IPS DF 19.7 (cell line): ENCODE results near the gene EEF2KMT.
"Not testable (repeated sequence)": the region's sequence is repeated elsewhere in the genome, so short reads cannot be mapped to it uniquely, and the experiment has no call there.

Experiments used
- DNase-seq: peaks from one replicate; pipeline ENCODE4 v3.0.0-alpha.2; 2013; ENCODE audit warnings: low read depth, low spot score

Gene EEF2KMT

GRCh38 chr16:5070431-5071186, 27.0 kb downstream of the EEF2KMT start:
- DNase-seq = no peak

GRCh38 chr16:5069854-5070253, 27.7 kb downstream of the EEF2KMT start:
- no peak for DNase-seq

- DNase-seq = no peak
These were observed 28.5 kb downstream of the EEF2KMT start for GRCh38 chr16:5069048-5069447.

GRCh38 chr16:5066511-5066910, 31.1 kb downstream of the EEF2KMT start:
- no peak for DNase-seq

GRCh38 chr16:5065813-5066212, 31.8 kb downstream of the EEF2KMT start, which contains the start of gene C16orf89:
Gene C16orf89, minus strand, starts transcription at chr16:5065956. Its CDS starts 48 bp downstream, at chr16:5065908.
- DNase-seq = no peak

GRCh38 chr16:5065326-5065725, 32.3 kb downstream of the EEF2KMT start:
- no peak for DNase-seq

- no peak for DNase-seq
These were observed 32.7 kb downstream of the EEF2KMT start for GRCh38 chr16:5064915-5065314.

GRCh38 chr16:5062790-5063765, 34.5 kb downstream of the EEF2KMT start:
- DNase-seq = no peak

- DNase-seq = no peak
These were observed 35.5 kb downstream of the EEF2KMT start for GRCh38 chr16:5062051-5062450.

GRCh38 chr16:5060073-5060641, 37.4 kb downstream of the EEF2KMT start:
- DNase-seq = no peak

GRCh38 chr16:5059386-5060072, 38.1 kb downstream of the EEF2KMT start:
- no peak for DNase-seq

GRCh38 chr16:5058476-5058875, 39.1 kb downstream of the EEF2KMT start:
- peak; percentile 94 for DNase-seq

- no peak for DNase-seq
These were observed 41.2 kb downstream of the EEF2KMT start for GRCh38 chr16:5056352-5056751.

GRCh38 chr16:5054876-5055865, 42.4 kb downstream of the EEF2KMT start:
- DNase-seq = no peak

- no peak for DNase-seq
These were observed 50.7 kb downstream of the EEF2KMT start for GRCh38 chr16:5046914-5047313.

GRCh38 chr16:5045499-5046115, 52.0 kb downstream of the EEF2KMT start:
- DNase-seq = no peak

- not testable (repeated sequence) for DNase-seq
These were observed 53.0 kb downstream of the EEF2KMT start for GRCh38 chr16:5044581-5044980.

- no peak for DNase-seq
These were observed 53.5 kb downstream of the EEF2KMT start for GRCh38 chr16:5044011-5044540.

- no peak for DNase-seq
These were observed 54.9 kb downstream of the EEF2KMT start for GRCh38 chr16:5042574-5043171.
